K562 (cell line): Measurements from ENCODE around the gene BTAF1. TPM values are rescaled to one million over a fixed set of nuclear protein-coding genes. Genes with fewer than 3 reads are reported as not detected.

Experiments used
- ATAC-seq: fragments of 200-7000 bp; cut with Tn5 transposase; 3 replicates; pipeline ENCODE4 v1.9.1; 2020; ENCODE audit warnings: moderate library complexity
- BruUV-seq: library from RNA; stranded (reverse); fragments of 400-500 nt; replicated peaks from 2 replicates; lab custom pipeline; 2021; lab: Mats Ljungman, UMichigan
- CTCF ChIA-PET: fragments of 300-600 bp; formaldehyde crosslinking; extraction: SDS; loops from one replicate; lab custom pipeline; 2021; ENCODE audit warnings: low intra/inter-chr PET ratio; lab: Yijun Ruan, JAX
- POLR2A ChIA-PET: fragments of 300-600, 350-650 bp; sonication (Branson Sonifier 250); formaldehyde crosslinking; extraction: SDS; loops from one replicate; lab custom pipeline; 2021; ENCODE audit warnings: antibody characterized with exemption, inconsistent platforms; lab: Yijun Ruan, JAX
- DNase-seq, 4 experiments: peaks; one replicate each; pipeline versions ENCODE4 v3.0.0 to v3.0.0-alpha.2; 2011 to 2018; ENCODE audit warnings: low spot score in 3 of 4, mixed read lengths in 3 of 4; ENCODE audit errors: extremely low read depth in 1 of 4
- FAIRE-seq: peaks from 2 replicates; lab custom pipeline; 2011; peaks lifted over from hg19 to GRCh38; lab: Jason Lieb, UNC
- H2AFZ ChIP-seq: 2 replicates; pipeline ENCODE4 v1.6.0; 2011; ENCODE audit warnings: low read depth, low read length, control low read depth, inconsistent platforms
- H3K27ac ChIP-seq: fragments of 200-600 bp; 3 replicates; pipeline ENCODE4 v1.8.0; 2011; ENCODE audit warnings: low read depth, mild to moderate bottlenecking, control low read depth, inconsistent platforms, low read length, moderate library complexity, mixed read lengths; ENCODE audit errors: extremely low read depth
- H3K27me3 ChIP-seq, 2 experiments: fragments of 300-600 bp in 1 of 2; 2 replicates in 1 of 2; 3 replicates in 1 of 2; pipeline versions ENCODE4 v1.6.0 to v1.8.0; 2011; ENCODE audit warnings: inconsistent platforms in 2 of 2, low read length in 2 of 2, mild to moderate bottlenecking in 1 of 2, mixed read lengths in 1 of 2, moderate library complexity in 1 of 2; ENCODE audit not compliant: control insufficient read depth in 2 of 2, insufficient read depth in 2 of 2
- H3K36me3 ChIP-seq: fragments of 300-600 bp; 3 replicates; pipeline ENCODE4 v1.8.0; 2011; ENCODE audit warnings: mild to moderate bottlenecking, low read length, inconsistent platforms; ENCODE audit not compliant: control insufficient read depth, insufficient read depth
- H3K4me1 ChIP-seq, 2 experiments: fragments of 200-600 bp in 1 of 2; replicated peaks in 1 of 2; 2 replicates in 1 of 2; 3 replicates in 1 of 2; pipeline versions ENCODE4 v1.5.1 to v1.8.0; 2011; ENCODE audit warnings: inconsistent platforms in 2 of 2, low read length in 2 of 2, mild to moderate bottlenecking in 1 of 2, mixed read lengths in 1 of 2, moderate library complexity in 1 of 2; ENCODE audit not compliant: control insufficient read depth in 2 of 2, insufficient read depth in 2 of 2
- H3K4me2 ChIP-seq: 2 replicates; pipeline ENCODE4 v1.6.1; 2011; ENCODE audit warnings: low read length, control low read depth, inconsistent platforms, mixed read lengths; ENCODE audit not compliant: insufficient read depth
- H3K4me3 ChIP-seq: fragments of 200-600 bp; sonication (generic), shearing (Covaris generic); 2 replicates; pipeline ENCODE4 v1.5.1; 2016; ENCODE audit warnings: control low read depth, inconsistent platforms
- H3K79me2 ChIP-seq: fragments of 200-600 bp; 3 replicates; pipeline ENCODE4 v1.8.0; 2011; ENCODE audit warnings: low read length, inconsistent platforms; ENCODE audit not compliant: control insufficient read depth, insufficient read depth
- H3K9ac ChIP-seq, 2 experiments: 2 replicates each; pipeline versions ENCODE4 v1.6.0 to v1.6.1; 2011; ENCODE audit warnings: low read depth in 2 of 2, low read length in 2 of 2, control low read depth in 1 of 2, inconsistent platforms in 1 of 2, mild to moderate bottlenecking in 1 of 2, mixed read lengths in 1 of 2; ENCODE audit not compliant: insufficient read depth in 1 of 2
- H3K9me1 ChIP-seq: one replicate; pipeline ENCODE4 v1.6.0; 2011; ENCODE audit warnings: inconsistent platforms, mild to moderate bottlenecking, low read length, moderate library complexity; ENCODE audit not compliant: control insufficient read depth, insufficient read depth
- H3K9me3 ChIP-seq: replicated peaks from 2 replicates; pipeline ENCODE4 v1.5.1; 2011; ENCODE audit warnings: low read depth, low read length, inconsistent platforms; ENCODE audit not compliant: control insufficient read depth, insufficient read depth
- H4K20me1 ChIP-seq: replicated peaks from 2 replicates; pipeline ENCODE4 v1.6.1; 2011; ENCODE audit warnings: low read length, inconsistent platforms, mixed read lengths; ENCODE audit not compliant: control insufficient read depth, insufficient read depth
- BDP1 ChIP-seq: IDR thresholded peaks from 3 replicates; pipeline ENCODE4 v1.6.1; 2011; ENCODE audit not compliant: insufficient read length, insufficient read depth
- CREBBP ChIP-seq: IDR thresholded peaks from one replicate; pipeline ENCODE4 v1.6.1; 2012; ENCODE audit warnings: low read depth, mild to moderate bottlenecking, control low read depth, inconsistent platforms, low read length
- DDX20 ChIP-seq: fragments of 450-650 bp; IDR thresholded peaks from 2 replicates; pipeline ENCODE4 v1.6.1; 2016; ENCODE audit warnings: missing genetic modification characterization, low read depth, mild to moderate bottlenecking, missing compliant biosample characterization, moderate library complexity
- LEF1 ChIP-seq: fragments of 450-650 bp; IDR thresholded peaks from 2 replicates; pipeline ENCODE4 v1.6.1; 2016; ENCODE audit warnings: mild to moderate bottlenecking
- MECOM ChIP-seq: fragments of 250-450 bp; sonication (Bioruptor Pico); IDR thresholded peaks from 2 replicates; pipeline ENCODE4 v1.8.0; 2022; ENCODE audit warnings: inconsistent platforms
- RBBP5 ChIP-seq: fragments of 200-600 bp; sonication (generic); IDR thresholded peaks from 2 replicates; pipeline ENCODE4 v1.6.1; 2012; ENCODE audit warnings: borderline replicate concordance, mild to moderate bottlenecking, low read length, control low read depth, inconsistent platforms; ENCODE audit not compliant: insufficient read depth, poor library complexity, severe bottlenecking
- ZFX ChIP-seq: sonication (generic); formaldehyde crosslinking; IDR thresholded peaks from 2 replicates; pipeline ENCODE4 v1.8.0; 2022; ENCODE audit warnings: mild to moderate bottlenecking, missing genetic modification reagents, moderate library complexity
- ZNF134 ChIP-seq: fragments of 250-450 bp; sonication (Bioruptor Pico); conservative IDR thresholded peaks from 2 replicates; pipeline ENCODE4 v1.4.0; 2020
- ZNF76 ChIP-seq: fragments of 250-450 bp; sonication (Bioruptor Pico); IDR thresholded peaks from 2 replicates; pipeline ENCODE4 v1.4.0; 2020; ENCODE audit warnings: mild to moderate bottlenecking, moderate library complexity, borderline replicate concordance
- WGBS: fragments of 100-300 bp; shearing (Covaris generic); methylation state at CpG from one replicate; pipeline ENCODE4 v1.1.6; 2016; ENCODE audit warnings: low coverage, mixed read lengths; ENCODE audit not compliant: insufficient coverage; ENCODE audit errors: missing lambda C conversion rate; 5-methylcytosine and 5-hydroxymethylcytosine counted together
- in situ Hi-C: fragments of 300-500 bp; cut with MboI; formaldehyde crosslinking; loops from 4 replicates; pipeline ENCODE4 v1.15.0; 2018; ENCODE audit warnings: inconsistent platforms, mixed read lengths
- intact Hi-C: fragments of 100-400 bp; cut with micrococcal nuclease; formaldehyde crosslinking; loops from 2 replicates; pipeline ENCODE4 v1.14.2; 2022
- polyA plus RNA-seq, 8 experiments: library from polyadenylated mRNA; depleted of rRNA in 4 of 8; stranded (reverse) in 5 of 8; unstranded in 3 of 8; fragments of >200 nt; fragmentation: Nextera tagmentation in 2 of 8; fragmentation: Illumina TruSeq in 1 of 8; extraction: Ambion mirVana in 2 of 8; extraction: Trizol in 1 of 8; gene quantifications; 2 replicates each; pipeline versions ENCODE4 v1.2.1 to v1.2.3, GENCODE V29; 2011 to 2014; ENCODE audit warnings: inconsistent platforms in 1 of 8, missing spikeins in 1 of 8
- total RNA-seq, 7 experiments: library from RNA; depleted of rRNA in 6 of 7; stranded (reverse); fragments of >200 nt in 6 of 7; fragmentation: Illumina TruSeq in 2 of 7; extraction: Trizol in 2 of 7; gene quantifications; 2 replicates each; pipeline versions ENCODE4 v1.2.1 to v1.2.3, GENCODE V29; 2011 to 2021; ENCODE audit warnings: low replicate concordance in 1 of 7
- TF ChIP-seq, protein P1 (sequence below): fragments of 200-600 bp; sonication (generic); IDR thresholded peaks from one replicate; pipeline ENCODE4 v1.6.1; 2012; ENCODE audit warnings: mild to moderate bottlenecking, low read depth, low read length, inconsistent platforms

The BTAF1 gene
- total and polyA plus RNA-seq, 9 of the 15 experiments (the other 6 are each of a cell fraction or from before 2014, with no cell fraction given), result 6.6 to 70.7 (median 30.5) TPM

DNA sequence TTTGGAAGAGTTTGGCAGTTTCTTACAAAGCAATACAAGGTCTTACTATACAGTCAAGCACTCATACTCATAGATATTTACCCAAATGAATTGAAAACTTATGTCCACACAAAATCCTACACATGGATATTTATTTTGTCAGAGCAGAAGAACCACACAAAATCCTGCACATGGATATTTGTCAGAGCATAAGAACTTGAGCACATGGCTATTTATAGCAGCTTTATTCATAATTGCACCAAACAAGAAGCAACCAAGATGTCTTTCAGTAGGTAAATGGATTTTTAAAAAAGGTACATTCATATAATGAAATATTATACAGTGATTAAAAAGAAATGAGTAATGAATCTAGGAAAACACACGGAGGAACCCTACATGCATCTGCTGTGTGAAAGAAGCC, 115.4 kb downstream of the BTAF1 start:
- in situ Hi-C loops (no loop called here), intact Hi-C loops (no loop called here)
- DNase-seq (no peak), ATAC-seq (no peak), FAIRE-seq (no peak)
- CTCF ChIA-PET, result no interaction called here
- no peak overlapping the region for H2AFZ ChIP-seq
- H3K36me3 ChIP-seq, result 0 out of 3 replicates have a peak, but pooled peaks cover 2% of the 10 kb centered on the region
- H3K27ac ChIP-seq, result no peak overlapping the region
- no peaks in the 10 kb centered on the region for H4K20me1 ChIP-seq
- H3K4me1 ChIP-seq, result no peaks in the 10 kb centered on the region
- no peaks in the 10 kb centered on the region for H3K9me3 ChIP-seq
- no peaks in the 10 kb centered on the region for H3K79me2 ChIP-seq
- no peak overlapping the region for H3K4me2 ChIP-seq
- 8% methylated on average over 1 of the region's 1 CpG for WGBS
- POLR2A ChIA-PET, result no interaction called here
- H3K27me3 ChIP-seq, result no peaks in the 10 kb centered on the region
- BruUV-seq, result no TSS peak
- no peaks in the 10 kb centered on the region for H3K9me1 ChIP-seq
- H3K9ac ChIP-seq, result no peak overlapping the region
- no peak overlapping the region for H3K4me3 ChIP-seq
- TF ChIP-seq ZFX (no peak), RBBP5 (no peak), LEF1 (no peak), DDX20 (tag) (no peak), ZNF134 (CRISPR knock-in tag) (no peak), BDP1 (no peak), MECOM (CRISPR knock-in tag) (no peak), CREBBP (no peak), ZNF76 (CRISPR knock-in tag) (no peak)
- TF ChIP-seq, protein P1, sequence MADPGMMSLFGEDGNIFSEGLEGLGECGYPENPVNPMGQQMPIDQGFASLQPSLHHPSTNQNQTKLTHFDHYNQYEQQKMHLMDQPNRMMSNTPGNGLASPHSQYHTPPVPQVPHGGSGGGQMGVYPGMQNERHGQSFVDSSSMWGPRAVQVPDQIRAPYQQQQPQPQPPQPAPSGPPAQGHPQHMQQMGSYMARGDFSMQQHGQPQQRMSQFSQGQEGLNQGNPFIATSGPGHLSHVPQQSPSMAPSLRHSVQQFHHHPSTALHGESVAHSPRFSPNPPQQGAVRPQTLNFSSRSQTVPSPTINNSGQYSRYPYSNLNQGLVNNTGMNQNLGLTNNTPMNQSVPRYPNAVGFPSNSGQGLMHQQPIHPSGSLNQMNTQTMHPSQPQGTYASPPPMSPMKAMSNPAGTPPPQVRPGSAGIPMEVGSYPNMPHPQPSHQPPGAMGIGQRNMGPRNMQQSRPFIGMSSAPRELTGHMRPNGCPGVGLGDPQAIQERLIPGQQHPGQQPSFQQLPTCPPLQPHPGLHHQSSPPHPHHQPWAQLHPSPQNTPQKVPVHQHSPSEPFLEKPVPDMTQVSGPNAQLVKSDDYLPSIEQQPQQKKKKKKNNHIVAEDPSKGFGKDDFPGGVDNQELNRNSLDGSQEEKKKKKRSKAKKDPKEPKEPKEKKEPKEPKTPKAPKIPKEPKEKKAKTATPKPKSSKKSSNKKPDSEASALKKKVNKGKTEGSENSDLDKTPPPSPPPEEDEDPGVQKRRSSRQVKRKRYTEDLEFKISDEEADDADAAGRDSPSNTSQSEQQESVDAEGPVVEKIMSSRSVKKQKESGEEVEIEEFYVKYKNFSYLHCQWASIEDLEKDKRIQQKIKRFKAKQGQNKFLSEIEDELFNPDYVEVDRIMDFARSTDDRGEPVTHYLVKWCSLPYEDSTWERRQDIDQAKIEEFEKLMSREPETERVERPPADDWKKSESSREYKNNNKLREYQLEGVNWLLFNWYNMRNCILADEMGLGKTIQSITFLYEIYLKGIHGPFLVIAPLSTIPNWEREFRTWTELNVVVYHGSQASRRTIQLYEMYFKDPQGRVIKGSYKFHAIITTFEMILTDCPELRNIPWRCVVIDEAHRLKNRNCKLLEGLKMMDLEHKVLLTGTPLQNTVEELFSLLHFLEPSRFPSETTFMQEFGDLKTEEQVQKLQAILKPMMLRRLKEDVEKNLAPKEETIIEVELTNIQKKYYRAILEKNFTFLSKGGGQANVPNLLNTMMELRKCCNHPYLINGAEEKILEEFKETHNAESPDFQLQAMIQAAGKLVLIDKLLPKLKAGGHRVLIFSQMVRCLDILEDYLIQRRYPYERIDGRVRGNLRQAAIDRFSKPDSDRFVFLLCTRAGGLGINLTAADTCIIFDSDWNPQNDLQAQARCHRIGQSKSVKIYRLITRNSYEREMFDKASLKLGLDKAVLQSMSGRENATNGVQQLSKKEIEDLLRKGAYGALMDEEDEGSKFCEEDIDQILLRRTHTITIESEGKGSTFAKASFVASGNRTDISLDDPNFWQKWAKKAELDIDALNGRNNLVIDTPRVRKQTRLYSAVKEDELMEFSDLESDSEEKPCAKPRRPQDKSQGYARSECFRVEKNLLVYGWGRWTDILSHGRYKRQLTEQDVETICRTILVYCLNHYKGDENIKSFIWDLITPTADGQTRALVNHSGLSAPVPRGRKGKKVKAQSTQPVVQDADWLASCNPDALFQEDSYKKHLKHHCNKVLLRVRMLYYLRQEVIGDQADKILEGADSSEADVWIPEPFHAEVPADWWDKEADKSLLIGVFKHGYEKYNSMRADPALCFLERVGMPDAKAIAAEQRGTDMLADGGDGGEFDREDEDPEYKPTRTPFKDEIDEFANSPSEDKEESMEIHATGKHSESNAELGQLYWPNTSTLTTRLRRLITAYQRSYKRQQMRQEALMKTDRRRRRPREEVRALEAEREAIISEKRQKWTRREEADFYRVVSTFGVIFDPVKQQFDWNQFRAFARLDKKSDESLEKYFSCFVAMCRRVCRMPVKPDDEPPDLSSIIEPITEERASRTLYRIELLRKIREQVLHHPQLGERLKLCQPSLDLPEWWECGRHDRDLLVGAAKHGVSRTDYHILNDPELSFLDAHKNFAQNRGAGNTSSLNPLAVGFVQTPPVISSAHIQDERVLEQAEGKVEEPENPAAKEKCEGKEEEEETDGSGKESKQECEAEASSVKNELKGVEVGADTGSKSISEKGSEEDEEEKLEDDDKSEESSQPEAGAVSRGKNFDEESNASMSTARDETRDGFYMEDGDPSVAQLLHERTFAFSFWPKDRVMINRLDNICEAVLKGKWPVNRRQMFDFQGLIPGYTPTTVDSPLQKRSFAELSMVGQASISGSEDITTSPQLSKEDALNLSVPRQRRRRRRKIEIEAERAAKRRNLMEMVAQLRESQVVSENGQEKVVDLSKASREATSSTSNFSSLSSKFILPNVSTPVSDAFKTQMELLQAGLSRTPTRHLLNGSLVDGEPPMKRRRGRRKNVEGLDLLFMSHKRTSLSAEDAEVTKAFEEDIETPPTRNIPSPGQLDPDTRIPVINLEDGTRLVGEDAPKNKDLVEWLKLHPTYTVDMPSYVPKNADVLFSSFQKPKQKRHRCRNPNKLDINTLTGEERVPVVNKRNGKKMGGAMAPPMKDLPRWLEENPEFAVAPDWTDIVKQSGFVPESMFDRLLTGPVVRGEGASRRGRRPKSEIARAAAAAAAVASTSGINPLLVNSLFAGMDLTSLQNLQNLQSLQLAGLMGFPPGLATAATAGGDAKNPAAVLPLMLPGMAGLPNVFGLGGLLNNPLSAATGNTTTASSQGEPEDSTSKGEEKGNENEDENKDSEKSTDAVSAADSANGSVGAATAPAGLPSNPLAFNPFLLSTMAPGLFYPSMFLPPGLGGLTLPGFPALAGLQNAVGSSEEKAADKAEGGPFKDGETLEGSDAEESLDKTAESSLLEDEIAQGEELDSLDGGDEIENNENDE, result no peak
